Activated gamma-delta T cell (primary cell): Measurements from ENCODE around the gene XRCC3.

Source experiments
- DNase-seq: peaks from one replicate; lab custom pipeline; 2025; lab: John Stamatoyannopoulos, UW

Gene XRCC3

DNA sequence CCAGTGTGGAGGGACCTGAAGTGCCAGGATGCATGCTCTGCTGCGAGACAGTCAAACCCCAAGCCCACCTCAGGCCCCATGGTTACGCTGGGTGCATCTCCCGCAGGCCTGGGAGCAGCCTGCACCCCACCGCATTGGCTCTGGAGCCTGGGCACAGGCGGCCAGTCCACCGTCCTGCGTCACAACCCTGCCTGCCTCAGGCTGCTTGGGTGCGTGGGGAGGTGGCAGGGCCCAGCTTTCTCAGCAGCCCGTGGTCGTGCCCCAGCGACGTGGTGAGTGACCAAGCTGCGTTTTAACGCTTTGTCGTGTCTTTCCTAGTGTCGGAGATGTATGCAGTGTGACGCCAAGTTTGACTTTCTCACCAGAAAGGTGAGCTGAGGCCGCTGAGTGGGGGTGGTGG is 11.2 kb upstream of the XRCC3 start:
- DNase-seq, result no peak

- no peak for DNase-seq
These were observed 10.6 kb upstream of the XRCC3 start for GRCh38 chr14:103725739-103726395.

GRCh38 chr14:103725001-103725682 is 9.9 kb upstream of the XRCC3 start:
- DNase-seq, result no peak

DNA sequence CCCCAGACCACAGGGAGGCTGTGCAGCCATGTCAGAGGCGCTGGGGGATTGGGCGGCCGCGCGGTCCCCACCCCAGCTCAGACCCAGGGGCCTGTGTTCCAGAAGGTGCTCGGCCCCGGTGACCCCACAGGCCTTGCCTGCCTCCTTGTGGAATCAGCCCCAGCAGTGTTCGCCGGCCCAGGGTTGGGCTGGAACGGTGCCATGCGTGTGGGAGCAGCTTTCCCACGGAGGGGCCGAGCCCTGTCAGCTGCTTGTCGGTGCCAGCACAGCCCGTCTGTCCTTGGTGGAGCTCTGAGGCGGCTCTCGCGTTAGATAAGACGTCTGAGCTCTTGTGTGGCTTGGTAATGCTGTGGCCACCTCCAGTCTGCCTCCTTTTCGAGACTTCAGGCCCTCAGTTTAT is 8.9 kb upstream of the XRCC3 start:
- no peak for DNase-seq

DNA sequence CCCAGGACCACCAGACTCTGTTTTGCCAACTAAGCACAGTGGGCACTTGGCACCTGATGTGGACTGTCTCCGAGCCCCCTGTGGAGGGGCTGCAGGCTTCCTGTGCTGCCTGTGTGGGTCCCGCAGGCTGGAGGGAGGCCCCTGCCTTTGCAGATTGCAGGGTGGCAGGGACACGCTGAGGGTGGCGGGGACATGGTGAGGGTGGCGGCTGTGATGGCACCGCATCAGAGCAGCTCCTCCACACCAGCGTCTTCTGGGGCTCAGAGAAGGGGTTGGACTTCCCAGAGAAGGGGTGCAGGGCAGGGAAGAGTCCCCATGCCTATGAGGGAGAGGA is 8.5 kb upstream of the XRCC3 start:
- no peak for DNase-seq

- no peak for DNase-seq
These were observed 6.3 kb upstream of the XRCC3 start for GRCh38 chr14:103721334-103722120.

DNA sequence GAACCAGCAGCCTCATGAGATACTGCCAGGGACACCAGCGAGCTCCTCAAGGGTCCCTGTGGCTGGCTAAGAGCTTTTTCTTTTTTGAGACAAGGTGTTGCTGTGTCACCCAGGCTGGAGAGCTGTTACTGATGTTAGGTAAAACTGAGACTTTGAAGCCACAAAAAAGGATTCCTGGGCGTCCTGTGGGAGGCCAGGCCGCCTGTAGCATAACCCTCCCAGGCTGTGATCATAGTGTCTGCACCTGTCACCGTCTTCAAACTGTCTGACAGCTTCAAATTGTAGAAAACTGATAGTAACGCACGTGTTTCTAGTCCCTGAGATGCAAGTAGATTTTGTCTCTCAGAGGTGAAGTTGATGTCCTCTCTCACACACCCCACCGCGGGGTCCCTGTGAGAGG is 4.5 kb upstream of the XRCC3 start:
- DNase-seq, result no peak

GRCh38 chr14:103718572-103718971 is 3.3 kb upstream of the XRCC3 start:
- DNase-seq, result no peak

DNA sequence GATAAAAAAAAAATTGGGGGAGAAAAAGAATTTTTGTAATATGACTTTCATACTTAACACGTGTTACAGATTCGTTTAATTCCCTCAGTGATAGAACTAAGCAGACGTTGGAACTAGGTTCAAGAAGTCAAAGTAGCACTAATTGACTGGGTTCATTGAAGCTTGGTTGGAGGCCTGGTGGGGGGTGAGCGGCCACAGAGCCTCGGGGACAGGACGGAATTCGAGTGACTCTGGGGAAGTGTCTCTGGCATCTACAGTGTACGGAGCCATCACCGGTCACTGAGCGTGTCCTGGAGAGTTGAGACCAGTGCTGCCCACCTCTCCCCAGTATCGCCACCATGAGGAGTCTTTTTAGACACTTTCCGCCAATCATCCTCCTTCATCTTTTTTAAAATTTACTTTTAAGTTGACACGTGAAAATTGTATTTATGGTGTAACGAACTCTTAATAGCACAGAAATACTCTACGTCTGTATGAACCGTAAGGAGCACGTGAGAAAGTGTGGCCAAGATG is 1.7 kb upstream of the XRCC3 start:
- no peak for DNase-seq

- DNase-seq, result no peak
These were observed 995 bp upstream of the XRCC3 start for GRCh38 chr14:103716091-103716801.

GRCh38 chr14:103714063-103714724 is 1.1 kb downstream of the XRCC3 start:
- DNase-seq, result no peak

DNA sequence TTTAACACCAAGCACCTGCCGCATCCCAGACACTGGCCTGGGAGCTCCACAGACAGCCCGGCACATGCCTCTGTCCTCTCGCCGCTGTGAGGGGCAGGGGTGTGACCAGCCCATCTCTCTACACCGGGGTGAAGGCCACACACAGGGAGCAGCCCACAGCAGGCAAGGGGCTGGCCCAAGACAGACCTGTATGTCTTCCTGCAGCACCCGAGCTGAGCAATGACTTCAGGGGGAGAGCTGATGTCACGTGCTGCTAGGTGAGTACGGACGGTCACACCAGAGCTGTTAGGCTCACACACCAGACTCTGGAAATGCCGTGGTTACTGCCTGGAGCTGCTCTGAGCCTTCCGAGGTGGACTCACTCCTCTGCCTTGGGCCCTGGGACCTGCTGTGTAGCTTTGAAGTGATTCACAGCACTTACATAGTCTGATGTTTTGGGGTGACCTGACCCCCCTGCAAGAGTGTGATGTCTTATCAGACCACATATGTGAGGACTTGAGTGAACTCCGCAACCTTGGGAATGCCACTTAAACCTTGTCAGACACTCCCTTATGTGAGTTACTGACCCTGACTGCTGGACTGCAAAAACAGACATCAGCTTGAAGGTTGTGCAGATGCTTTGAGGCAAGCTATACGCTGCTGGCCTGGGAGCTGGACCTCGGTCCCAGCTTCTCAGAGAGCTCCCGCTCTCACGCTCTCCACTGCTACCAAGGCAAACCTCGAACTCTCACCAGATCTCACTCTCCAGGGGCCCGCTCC is 1.8 kb downstream of the XRCC3 start:
- DNase-seq, result no peak

DNA sequence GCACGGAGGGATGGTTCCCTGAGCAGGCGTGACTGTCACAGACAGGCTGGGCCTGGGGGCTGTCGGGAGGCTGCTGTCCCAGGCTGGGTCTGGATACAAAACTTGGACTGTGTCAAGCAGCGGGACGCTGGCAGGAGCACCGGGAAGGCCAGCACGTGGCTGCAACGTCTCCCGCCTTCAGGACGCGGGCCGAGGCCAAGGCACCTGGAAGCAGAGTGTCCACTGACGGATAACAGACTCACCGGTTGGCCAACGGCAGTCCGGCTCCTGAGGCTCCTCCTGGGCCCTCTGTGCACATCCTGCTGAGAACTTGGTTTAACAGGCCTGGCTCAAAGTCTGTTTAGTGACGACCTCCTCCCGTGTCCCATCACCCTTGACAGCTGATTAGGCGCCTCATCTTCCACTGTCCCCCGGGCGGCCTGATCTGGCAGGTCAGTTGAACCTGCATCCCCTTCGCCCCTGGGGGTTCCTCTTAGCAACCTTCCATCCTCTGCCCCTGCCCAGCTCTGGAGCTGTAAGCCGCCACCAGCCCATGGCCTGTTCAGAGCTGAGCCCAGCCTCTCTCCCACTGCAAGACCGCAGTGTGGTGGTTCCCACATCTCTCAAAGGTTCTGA is 2.5 kb downstream of the XRCC3 start:
- no peak for DNase-seq

- no peak for DNase-seq
These were observed 3.5 kb downstream of the XRCC3 start for GRCh38 chr14:103711516-103712431.

DNA sequence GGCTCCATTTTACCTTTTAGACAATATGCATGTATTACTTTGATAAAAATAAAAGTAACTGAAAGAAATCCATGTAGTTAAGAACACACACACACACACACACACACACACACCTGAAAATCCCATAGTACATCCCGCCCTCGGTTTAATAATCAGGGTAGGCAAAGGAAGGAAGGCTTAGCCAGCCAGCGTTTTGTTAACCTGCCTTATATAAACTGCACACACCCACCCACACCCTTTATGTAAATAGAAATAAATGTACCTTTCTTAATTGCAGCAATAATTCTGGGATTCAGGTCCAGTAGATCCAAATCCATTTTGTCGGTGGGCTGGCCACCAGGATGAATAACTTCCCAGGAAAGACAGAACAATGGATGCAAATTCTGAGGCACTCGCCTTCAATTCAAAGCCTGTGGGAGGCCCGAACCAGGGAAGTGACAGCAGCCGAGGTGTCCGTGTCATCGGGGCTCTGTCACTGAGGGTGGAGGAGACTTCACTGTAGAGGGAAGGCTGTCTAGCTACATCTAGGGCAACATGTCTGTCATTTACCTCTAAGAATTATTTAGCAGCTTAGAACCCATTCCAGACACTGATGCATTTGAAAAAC is 4.4 kb downstream of the XRCC3 start:
- DNase-seq, result no peak

GRCh38 chr14:103709814-103710213 is 5.4 kb downstream of the XRCC3 start:
- no peak for DNase-seq

DNA sequence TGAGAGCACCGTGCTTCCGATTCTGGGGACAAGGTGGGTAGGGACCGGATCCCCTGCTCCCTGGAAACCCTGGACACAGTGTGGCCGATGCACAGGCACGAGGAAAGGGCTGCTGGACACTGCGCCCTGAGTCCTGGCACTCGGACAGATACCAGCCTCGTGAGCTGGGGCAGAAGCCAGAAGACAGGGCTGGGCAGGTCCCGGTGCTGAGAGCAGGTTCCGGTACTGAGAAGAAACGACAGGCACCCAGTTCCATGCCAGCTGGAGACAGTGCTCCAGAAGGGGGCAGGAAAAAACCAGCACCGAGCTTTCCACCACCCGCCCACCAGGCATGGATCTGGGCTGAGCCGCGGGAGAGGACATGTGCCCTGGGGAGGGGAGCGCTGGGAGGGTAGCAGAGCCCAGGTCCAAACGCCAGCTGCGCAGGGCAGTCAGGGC is 6.5 kb downstream of the XRCC3 start:
- DNase-seq, result no peak

- no peak for DNase-seq
These were observed 7.7 kb downstream of the XRCC3 start for GRCh38 chr14:103707329-103708263.
